Kasumi-1 (cell line): ENCODE results near the gene LINC00305.

ENCODE experiments used
- DNase-seq, 2 experiments: peaks; one replicate each; lab custom pipeline; 2025; lab: John Stamatoyannopoulos, UW

The LINC00305 gene

DNA sequence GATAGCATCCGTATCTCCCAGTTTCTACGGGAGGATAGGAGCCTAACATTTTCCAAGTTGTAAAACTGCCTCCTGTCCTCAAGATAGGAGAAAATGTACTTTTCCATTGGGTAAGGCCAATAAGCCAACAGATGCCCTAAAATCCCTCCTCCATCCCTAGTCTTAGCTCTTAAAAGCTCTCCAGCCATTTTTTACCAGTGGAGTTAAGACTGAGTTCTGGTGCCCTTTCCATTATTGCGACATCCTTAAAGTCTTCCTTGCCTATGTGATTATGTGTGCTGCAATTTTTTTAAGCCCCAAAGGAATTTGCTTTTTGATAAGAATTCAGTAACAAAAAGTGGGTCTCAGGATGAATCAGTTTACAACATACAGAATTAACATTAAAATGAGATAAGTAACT lies 33.0 kb downstream of the LINC00305 start:
- no peak for DNase-seq

DNA sequence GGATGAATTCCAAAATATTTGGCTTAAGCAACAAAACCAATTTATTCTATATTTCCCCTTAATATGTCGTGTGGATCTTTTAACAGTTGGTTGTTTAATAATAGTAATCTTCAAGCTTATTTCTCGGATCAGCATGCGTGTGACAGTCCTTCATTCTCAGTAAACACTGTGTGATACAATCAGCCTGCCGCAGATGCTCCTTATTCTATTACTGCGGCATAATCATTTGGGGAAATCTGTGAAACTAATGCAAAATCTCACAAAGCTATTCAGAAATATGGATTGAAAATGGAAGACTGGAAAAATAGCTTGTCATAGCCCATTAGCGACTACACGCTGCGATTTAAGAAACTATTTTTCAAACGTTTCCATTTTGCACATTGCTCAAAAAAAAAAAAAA lies 36.9 kb downstream of the LINC00305 start:
- DNase-seq: no peak

DNA sequence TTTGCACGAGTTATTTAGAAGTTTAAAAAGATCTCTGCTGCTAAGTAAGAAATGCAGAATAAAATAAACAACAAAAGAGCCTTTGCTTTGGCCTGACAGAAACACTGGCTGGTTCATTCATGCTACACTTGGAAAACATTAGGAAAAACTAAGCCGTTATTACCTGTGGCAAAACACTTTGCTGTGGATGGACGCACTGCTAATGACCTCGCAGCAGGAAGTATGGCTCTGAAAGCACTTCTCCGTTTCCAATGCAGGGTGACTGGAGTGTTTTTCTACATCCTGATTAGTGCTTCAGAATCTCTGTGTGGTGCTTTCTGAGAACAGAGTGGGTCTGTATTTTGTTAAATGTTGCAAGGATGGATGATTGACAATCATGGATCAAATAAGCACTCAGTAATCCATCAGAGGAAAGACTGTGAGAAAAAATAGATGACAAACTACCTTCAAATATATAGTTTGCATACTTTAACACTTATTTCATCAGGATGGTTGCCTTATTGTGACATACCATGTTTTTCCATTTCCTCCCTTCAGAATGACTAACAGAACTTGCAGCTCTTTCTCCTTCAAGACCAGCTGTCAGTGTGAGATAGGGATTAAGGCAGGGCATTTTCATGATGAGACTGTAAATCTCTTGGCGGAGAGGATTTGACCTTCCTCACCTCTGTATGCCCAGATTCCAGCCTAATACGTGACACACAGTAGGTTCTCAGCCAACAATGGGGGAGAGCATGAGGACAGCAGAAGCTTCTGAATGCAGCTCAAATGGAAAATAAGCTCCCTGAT lies 38.0 kb downstream of the LINC00305 start:
- DNase-seq: peak; percentile 1

DNA sequence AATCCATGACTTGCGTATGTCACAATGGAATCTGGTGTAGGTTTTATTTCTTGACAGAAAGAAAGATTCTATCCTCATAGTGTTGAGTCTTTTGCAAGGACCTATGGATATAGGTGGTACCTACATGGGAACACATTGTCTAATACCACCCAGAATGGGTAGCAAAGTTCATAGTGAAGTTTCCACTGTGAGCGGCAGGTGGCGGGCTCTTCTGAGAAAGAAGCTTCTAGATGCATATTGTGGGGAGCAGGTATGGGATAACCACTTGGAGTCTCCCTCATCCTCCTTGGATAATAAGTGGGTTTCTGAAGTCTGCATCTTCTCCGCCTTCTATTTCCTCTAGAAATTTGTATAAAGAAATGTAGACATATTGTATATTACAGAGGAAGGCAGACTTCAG lies 44.9 kb downstream of the LINC00305 start:
- DNase-seq: no peak

DNA sequence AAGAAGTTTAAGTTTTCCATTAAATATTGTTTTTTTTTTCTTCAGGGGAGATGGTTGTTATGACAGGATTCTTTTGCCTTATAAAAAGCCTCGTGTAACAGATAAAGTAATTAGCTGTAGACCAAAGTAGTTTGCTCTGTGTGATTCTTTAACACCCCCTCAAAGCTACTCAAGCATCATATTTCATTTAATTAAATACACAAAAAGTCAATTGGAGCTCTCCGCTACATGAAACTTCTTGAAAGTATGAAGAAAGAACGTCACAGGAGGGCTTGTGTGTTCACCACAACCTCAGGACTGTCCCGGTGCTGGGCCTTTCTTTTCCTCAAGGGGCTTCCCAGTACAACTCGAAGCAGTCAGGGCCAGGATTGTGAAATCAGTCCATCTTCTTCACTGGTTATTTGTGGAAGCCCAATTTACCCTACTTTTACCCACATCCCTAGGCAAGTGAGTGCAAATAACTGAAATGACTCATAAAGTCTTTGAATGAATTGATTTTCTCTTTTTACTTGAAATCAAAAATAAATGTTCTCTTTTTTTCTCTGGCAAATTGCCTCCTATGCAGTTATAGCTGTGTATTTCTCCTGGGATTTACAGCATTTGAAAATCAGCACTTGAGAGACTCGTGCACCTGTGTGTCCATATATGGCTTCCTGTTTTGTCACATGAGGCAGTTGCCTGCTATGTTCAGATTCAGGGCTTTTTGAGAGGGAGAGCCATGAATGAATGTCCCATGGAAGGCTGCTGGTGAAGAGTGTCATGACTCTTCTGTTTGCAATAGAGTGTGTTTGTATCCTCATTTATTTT lies 48.6 kb downstream of the LINC00305 start:
- no peak for DNase-seq

DNA sequence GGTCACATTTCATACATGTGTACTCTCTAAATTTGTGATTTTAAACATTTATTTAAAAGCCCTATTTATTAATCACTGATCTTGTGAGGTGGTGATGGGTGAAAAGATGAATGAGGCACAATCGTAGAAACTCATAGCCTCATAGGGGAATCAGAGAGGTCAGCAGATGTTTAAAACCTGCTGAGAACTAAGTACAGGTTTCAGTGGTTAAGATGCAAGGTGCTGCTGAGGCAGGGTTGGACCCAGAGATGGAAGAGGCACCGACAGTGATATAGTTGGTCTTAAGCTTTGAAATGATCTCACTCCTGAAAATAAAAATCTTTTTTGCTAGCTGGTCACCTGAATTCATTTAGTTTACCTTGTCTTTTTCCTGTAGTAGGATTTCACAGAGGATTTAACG lies 49.6 kb downstream of the LINC00305 start:
- DNase-seq: no peak

DNA sequence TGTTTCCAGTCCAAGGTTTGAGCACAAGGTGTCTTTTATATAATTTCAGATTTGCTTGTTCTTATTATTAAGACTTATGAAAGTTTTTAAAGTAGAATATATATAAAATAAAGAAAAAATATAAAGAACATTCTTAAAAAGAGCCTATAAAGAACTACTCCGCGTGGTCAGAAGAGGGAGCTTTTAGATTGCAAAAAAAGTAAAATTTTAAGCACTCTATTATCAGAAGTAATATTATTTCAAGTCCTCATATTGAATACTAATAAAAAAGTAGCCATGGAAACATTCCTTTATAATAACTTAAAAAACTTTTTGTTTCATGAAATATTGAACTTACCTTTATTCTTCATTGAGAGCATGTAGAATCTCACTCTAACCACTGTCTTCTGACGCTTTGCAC lies 51.4 kb downstream of the LINC00305 start:
- DNase-seq: peak; percentile 43 to 64

DNA sequence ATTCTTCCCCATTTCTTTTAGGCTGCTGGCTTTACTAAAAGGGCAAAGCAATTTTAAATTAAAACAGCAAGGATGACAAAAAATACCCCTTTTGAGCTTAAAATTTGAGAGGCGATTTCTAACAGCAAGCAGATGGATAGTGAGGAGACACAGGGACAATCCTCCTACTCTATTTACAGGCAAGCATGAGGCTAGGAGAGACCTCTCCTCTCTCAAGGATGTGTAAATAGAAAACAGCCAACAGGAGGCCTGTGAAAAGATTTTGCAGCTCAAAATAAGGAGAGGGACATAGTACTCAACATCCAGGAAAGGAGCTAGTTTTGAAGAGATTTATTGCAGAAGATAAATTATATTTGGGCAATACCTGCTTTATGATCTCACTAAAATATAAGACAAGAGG lies 53.8 kb downstream of the LINC00305 start:
- no peak for DNase-seq

DNA sequence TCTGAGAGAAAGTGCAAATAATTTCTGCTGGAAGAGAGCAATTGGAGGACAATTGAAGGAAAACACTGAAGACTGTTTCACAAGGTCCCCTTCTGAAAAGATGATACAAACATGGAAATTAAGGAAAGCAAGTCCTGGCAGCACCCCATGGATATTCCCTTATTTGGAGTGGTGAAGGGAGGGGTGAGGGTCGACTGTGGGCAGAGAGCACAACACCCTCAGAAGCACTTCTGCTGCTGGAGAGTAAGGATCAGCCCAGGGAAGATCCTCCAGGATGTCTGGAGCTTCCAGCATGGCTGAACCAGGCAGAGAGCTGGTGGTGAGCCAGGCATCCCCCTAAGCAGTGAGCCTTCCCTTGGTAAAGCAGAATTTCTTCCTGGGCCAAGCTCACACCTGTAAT lies 54.7 kb downstream of the LINC00305 start:
- DNase-seq: no peak

DNA sequence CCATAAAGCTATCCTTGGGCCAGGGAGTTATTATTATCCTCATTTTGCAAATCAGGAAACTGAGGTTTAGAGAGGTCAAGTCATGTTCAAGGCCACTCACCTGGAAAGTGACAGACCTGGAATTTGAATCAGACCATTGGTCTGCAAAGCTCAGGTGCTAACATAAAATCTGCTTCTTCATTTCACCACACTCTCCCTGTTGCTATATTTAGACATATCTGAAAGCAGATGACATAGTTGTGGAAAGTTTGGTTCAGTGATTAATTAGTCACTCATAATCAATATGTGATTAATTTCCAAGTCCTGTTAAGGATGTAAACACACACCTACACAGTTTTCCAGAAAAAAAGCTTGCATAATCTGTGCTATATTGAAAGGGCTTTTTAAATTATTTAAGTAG lies 57.4 kb downstream of the LINC00305 start:
- DNase-seq: no peak

DNA sequence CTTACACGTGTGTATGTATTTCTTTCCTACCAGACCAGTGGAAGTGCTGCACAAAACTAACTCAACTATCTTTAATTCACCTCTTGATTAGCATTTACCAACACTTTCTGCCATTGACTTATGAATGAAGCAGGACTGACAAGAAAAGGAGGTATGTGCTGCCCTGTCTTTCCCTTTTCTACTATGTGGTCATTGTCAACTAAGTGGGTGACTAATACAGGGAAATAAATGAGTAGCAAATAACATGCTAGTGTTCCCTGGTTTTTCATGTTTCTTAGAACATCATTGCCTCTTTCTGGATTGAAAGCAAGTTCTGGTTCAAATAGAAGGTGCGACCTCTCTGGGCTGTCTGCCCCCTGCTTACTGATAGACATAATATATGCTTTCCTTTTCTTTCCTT lies 58.0 kb downstream of the LINC00305 start:
- no peak for DNase-seq

DNA sequence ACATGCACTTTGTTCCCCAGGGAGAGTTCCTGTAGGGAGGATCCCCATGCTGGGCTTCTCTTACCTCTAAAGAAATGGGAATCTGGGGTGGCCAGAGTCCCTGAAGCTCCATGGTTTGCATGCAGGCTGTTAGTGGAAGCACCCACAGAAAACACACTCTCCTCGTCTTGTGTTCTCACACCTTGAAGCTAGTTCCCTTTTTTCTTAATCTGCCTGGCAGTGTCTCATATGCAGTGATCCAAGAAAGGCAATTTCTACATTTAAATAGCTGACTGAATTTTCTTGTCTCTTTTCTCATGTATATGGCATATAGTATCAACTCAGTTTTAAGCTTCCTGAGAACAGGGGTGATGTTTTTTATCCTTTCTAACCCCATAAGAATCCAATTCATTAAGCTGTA lies 65.0 kb downstream of the LINC00305 start:
- DNase-seq: peak; percentile 5 to 10

DNA sequence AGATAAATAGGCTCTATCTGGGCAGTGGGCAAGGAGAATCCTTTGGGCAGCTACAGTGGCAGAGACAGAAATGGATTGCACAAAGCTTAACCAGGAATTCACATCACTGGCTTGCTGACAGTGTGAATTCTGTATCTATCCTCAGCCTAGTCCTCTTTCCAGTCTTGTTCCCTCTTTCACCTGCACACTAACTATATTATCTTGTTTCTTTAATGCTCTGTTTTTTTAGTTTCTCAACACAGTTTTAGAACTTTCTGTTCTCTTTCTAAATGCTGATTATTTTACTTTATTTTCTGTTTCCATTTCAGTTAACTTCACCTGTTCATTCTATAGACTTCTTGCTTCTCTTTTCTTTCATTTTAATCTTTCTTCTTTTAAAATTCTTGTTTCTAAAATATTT lies 66.4 kb downstream of the LINC00305 start:
- DNase-seq: no peak

DNA sequence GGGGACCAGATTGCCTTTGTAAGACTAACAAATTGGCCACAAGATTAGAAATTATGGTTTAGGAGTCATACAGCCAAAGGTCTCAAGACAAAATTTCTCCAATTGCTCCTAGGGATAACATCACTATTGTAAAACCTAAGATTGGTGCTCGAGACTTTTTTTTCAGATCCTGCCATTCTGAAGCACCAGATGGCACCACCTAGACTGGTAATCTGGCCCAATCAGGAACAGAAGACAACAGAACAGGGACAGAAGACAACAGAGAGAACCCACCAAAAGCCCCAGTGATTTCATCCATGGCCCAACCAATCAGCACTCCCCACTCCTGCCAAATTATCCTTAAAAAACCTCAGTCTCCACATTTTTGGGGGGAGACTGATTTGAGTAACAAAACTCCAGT lies 66.8 kb downstream of the LINC00305 start:
- DNase-seq: no peak

DNA sequence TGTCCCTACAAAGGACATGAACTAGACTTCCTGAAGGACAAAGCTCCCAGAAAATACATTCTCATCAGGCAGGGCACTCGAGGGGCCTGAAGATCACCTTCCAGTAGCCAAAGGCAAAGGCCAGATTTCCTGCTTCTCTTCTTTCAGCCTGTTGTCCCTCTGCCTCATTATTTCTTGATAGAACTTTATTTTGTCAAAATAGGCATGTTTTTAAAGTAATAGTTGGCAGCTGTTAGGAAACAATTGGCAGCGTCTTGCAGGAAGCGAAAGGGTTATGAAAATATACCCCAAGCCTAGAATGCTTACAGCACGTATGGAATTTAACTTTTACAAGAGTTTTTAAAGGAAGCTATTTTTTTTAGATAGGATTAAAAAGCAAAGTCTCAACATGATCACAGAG lies 74.9 kb downstream of the LINC00305 start:
- DNase-seq: no peak

DNA sequence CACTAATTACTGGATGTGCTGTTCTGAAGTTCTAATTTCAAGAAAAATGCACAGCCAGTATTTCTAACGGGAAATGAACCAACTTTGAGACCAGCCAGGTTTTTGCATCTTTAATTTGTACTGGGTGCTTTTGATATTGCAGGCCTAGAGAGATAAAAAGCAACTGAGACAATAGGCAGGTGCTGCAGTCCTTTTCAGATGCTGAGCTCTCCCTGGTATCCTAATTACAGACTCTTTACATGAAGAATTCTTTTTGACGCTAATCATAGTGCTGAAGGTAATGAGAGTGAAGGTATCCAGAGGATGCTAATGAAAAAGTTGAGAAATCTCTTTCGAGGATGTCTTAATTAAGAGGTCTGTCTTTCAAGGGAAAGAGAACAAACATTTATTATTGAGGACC lies 93.9 kb downstream of the LINC00305 start:
- no peak for DNase-seq

DNA sequence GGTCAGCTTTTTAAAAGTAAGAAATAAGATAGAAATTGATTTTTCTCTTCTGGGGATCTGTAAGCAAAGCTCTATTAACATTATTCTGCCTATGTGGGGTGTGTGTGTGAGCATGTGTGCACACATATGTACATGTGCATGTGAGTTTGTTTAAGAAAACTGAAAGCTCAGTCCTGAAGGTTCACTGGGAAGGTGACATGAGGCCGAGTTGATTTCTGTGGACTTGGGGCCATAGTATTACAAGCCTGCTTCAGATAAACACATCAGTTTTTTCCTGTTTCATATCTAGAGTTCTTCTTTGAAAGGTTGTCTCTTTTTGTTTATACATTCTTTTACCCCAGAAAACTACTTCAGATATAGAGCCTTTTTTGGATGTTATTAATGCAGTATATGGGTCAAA lies 95.6 kb downstream of the LINC00305 start:
- no peak for DNase-seq

DNA sequence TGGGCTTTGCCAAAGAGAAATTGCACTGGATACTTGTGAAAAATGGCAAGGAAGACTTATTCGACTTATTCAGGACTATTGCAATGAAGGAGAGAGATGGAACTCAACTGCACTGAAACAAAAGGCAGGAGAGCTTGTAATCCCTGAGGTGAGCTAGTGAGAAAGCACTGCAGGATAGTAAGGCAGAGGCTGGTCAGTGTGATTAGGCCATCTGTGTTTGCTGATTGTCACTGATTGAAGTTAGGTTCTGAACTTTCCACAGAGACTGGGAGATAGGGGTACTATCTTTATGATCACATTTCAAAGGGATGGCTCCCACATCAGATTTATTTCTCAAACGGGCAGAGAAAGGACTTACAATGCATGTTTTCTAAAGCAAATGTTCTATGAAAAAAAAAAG lies 96.1 kb downstream of the LINC00305 start:
- DNase-seq: no peak

DNA sequence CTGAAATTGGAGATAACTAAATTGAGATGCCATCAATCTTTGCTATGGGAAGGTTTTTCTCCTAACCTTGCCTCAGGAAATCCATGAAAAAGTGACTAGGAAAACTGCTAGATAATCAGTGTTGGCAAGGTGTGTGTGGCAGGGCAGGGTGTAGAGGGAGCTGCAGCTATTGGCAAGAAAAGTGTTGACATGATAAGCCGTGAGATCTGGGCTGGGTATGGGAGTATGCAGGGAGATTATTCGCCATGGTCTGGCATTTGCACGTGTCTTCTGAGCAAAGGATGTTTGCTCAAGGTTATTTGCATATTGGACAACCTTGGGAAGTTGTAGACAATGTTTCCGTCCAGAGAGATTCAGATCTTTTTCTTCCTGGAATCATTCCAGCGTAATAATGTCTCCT lies 104.3 kb downstream of the LINC00305 start:
- DNase-seq: no peak

DNA sequence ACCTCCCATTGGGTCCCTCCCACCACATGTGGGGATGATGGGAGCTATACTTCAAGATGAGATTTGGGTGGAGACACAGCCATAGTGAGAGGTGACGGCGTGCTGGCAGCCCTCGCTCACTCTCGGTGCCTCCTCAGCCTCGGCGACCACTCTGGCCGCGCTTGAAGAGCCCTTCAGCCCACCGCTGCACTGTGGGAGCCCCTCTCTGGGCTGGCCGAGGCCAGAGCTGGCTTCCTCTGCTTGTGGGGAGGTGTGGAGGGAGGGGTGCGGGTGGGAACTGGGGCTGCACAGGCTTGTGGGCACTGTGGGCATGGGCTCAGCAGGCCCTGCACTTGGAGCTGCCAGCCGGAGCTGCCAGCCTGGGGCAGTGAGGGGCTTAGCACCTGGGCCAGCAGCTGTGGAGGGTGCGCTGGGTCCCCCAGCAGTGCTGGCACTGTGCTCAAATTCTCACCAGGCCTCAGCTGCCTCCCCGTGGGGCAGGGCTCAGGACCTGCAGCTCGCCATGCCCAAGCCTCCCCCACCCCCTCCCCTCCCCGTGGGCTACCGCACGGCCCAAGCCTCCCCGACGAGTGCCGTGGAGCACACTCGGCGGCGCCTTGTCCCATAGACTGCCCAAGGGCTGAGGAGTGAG lies 106.0 kb downstream of the LINC00305 start:
- DNase-seq: no peak

DNA sequence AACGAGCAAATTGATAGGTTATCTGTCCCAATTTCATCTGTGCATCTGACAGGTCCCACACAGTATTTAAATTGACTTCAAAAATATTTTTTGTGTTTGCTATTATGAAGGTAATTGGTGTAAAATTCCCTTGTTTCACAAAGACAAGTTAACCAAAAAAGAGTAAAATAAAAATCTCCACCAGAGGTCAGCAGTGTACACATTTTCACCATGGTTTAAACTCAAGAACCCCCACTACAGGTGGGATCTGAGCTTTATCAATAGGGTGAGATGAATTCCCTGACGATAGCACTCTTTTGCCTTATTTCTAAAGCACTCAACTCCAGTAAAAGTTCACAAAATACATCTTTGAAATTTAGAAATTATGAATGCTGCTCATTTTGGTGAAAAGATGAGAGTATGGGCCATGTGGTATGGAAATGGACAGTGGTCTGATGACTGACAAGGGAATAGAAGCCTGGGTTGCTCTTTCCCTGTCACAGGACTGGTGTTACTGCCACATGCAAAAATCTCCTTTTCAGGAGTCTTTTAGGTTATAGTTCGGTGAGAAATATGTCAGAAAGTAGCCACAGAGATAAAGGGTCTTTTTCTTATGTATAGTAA lies 111.0 kb downstream of the LINC00305 start:
- DNase-seq: peak; percentile 24 to 49

DNA sequence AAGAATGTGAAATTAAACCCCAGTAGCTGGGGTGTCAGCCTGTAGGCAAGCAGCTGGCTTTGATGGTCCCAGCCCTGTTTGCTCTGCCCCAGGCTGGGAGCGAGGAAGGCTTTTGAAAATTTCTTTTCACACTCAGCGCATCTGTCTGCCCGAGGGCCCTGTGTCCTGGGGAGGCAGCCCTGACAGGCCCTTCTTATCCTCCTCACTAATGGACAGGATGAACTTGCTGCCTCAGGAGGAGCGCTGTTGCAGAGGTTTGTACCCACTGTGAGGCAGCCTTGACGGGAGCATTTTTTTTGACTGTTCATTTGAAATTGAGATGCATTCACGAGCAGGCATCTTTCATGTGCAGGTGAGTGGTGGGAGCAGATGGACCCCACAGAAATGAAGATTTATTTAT lies 116.6 kb downstream of the LINC00305 start:
- DNase-seq: no peak

DNA sequence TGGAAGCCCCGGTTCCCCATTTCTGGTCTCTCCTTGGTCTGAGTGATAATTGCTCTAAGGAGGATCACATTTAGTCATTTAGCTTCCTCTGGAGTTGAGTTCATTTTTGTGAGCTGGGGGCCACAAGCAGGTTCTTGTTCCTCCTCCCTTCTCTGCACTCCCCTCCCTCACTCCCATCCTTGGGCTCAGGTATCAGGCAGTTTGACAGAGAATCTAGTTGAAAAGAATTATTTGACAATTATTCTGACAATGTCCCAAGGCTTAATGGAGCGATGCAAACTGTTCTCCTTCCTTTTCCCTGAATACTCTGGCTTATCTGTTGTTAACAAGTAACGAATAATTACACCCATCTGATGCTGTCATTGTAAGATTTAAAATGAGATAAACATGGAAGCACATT lies 117.5 kb downstream of the LINC00305 start:
- DNase-seq: no peak
